ENCODE measurements around the gene TMEM14A.
"Not testable (repeated sequence)": the region's sequence is repeated elsewhere in the genome, so short reads cannot be mapped to it uniquely, and the experiment has no call there.

Gene TMEM14A

DNA sequence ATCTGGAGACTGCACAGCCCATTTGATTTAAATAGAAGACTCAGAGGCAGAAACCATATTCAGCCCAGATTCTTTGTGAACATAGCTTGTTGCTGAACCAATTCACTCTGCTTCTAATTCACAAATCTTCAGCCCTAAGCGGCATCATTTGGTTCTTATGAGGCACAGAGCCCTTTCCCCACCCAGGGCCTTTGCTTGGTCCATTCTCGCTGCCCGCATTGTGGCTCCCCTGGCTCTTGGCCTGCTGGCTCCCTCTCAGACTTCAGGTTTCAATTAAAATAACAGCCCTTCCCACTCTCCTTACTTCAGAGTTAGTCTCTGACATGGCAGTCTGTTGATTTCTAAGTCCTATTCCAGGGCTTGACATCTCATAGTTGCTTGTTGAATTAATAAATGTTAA is 9.4 kb upstream of the TMEM14A start:
- DNase-seq = no peak

DNA sequence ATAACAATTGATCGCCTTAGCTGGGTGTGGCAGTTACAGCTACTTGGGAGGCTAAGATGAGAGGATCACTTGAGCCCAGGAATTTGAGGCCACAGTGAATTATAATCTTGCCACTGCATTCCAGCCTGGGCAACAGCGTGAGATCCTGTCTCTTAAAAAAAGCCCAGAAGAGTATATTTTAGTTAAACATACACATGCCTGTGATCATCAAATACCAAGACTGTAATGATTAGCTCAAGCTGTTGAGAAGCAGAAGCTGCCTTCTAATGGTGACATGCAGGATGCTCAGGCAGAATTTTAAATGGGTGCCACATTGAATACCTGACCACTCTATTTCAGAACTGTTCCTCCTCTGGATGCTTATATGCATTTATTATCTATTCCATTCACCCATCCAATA is 8.9 kb upstream of the TMEM14A start:
- DNase-seq = no peak

DNA sequence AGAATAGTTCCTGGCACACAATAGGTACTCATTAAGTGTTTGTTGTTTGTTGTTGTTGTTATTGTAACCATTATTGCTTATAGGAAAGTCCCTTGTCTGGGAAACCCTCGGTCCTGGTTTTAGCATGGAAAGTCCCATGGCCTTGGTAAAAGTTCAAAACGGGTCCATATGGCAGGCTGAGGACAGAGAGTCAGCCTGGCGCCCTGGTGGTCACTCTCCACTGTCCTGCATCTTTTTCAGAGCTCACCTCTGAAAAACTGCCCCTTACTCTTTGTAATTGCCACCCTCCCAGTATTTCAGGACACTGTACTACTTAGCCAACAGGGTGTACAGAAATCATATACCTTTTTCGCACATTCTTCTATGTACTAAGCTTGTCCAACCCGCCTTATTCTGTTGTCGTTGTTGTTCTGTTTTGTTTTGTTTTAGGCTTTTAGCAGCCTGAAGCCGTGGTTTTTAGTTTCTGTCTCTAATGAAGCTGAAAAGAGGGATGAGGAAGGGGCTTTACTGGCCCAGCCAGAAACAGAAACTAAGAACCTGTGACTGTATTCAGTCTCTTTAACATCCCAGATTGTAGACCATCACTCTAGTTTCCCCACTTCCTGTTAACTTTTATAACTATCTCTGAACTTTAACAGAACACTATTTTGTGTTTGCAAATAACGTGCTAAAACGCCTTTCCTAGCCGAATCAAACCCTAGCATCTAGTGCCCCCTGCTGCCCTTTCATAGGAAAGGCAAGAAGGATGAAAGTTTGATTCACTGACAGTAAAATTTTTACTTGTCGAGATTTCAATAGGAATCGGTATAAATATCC is 7.6 kb upstream of the TMEM14A start:
- peak; percentile 49 for DNase-seq

DNA sequence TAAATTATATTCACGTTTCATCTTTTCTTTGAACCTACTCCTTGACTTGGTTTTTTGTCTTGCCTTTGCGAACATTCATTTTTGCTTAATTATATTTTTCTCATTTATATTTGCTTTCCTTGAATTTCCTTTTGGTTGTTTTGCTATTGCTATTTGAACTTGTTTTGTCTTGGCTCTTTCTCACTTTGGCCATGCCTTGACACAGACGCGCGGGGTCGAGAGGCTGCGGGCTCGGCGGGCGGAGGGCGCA is 7.1 kb upstream of the TMEM14A start:
- DNase-seq = no peak

DNA sequence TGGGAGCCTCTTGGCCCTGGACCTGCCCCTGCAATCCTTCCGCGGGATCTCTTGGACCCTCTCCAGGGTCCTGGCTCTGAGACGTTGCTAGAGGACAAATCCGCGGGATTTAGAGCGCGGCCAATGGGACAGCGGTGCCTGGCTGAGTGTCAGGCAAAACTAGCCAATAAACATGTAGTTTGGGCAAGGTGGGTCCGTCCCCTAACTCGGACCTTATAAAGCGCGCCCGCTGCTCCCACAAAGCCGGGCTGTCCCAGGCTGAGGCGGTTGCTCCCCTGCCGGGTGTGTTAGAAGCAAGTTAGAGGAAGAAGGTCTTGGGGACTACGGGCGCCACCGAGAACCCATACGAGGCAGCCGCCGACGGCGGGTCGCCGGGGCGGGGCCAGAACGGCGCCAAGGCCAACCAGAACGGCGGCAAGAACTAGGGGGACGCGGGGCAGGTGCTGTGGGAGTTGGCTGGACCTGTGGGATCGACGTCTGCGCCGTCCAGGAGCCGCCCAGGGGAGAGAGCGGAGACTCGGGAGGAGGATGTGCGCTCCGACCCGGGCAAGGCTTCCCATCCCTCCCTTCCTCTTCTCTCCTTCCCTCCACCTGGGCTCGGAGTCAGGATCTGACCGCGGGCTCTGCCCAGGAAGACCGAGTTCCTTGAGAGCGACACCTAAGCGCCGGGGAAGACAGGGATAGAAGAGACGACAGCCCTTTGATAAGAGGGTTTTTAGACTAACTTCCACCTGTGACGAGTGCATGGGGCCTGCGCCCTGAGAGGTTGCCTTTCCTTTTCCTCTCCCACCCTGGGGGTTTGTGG is 6.5 kb upstream of the TMEM14A start:
- DNase-seq = peak; percentile 58

DNA sequence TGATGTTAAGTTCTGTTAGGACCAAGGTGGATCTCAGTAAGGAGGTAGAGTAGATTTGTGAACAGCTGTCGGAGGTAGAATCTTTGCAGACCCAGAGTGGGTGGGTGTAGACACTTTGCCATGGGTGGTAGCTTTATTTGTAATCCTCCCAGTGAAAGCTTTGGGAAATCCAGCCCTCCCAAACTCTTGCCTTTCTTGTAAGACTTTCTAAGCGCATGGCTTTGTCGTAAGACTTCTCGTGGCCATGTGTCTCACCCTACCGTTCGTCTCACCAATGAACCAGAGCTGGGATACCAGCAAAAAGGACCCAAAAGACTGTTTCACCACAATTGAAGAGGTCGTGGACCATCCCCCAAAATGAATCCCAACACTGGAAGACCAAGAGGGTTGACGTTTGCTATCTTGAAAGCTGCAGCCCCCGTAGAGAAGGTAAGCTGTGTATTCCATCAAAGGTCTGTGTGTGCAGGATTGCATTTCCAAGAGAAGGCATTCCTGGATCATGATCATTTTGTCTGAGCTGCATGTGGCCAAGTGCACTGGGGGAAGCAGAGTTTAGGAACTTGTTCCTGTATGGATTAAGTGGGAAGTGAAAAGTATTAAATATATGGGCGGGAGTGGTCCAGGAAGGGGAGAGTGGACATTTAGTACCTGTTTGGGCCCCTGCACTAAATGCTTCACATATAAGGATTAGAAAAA is 5.8 kb upstream of the TMEM14A start:
- no peak for DNase-seq

DNA sequence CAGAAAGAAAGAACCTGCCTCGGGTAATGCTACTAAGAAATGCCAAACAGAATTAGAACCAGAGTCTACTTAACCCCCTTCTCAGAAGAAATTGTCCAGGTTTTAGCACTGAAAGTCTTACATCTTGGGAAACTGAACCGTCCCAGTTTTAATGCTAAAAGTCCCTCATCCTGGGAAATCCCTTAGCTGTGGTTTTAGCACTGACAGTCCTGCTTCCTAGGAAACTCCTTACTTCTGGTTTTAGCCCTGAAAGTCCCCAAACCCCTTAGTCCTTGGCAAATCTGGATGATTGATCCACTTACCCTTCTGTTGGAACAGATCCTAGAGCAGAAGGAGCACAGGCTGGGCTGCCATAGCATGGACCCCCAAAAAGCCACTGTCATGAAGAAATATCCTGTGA is 4.8 kb upstream of the TMEM14A start:
- no peak for DNase-seq

DNA sequence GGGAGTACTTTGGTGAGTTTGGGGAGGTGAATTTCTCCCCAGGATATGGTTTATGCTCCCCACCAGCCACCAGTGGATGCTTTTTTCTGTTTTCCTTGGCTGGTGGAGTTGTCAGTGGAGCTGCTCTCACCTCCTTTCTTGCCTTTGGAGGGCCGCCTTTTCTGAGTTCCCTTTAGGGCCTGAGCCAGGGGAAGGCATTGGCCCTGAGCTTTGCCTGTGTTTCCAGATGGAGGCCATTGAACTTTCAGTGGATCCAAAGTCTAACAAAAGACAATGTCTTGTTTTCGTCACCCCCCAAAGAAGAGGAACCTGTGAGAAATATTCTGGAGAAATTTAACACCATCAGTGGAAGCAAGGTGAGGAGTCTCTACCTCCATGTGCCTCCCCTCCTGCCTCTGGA is 4.4 kb upstream of the TMEM14A start:
- DNase-seq = no peak

DNA sequence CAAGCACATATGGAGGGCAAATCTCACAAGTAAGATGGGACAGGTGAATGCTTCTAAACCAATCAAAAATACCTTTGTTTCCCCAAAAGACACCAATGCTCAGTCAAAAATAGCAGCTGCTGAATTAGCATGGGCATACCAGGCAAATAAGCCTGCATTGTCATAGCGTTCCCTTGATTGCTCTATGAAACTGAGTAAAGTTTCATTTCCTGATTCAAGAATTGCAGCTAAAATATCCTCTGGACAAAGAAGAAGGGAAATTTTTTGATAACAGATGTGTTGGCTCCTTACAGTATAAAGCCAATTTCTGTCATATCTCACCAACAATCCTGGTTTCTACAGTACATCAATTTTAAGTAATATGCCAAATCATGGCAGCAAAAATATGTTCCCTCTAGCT is 3.3 kb upstream of the TMEM14A start:
- no peak for DNase-seq

DNA sequence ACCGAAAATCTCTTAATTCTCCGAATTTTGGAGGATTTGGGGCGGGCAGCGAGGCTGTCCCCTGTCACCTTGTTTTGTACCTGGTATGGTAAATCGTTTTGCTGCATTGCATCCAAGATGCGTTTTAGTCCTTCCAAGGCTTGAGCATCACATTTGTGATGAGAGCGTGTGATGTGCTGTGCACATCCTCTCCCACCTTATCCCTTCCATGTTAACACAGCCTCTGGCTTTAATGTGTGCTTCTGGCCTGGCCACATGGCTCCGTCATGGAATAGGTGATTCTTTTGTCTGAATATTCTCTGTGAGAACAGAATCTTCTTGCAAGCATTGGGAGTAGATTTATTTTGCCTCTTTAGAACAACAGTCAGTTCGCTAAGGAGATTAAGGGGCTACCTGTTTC is 763 bp downstream of the TMEM14A start:
- no peak for DNase-seq

DNA sequence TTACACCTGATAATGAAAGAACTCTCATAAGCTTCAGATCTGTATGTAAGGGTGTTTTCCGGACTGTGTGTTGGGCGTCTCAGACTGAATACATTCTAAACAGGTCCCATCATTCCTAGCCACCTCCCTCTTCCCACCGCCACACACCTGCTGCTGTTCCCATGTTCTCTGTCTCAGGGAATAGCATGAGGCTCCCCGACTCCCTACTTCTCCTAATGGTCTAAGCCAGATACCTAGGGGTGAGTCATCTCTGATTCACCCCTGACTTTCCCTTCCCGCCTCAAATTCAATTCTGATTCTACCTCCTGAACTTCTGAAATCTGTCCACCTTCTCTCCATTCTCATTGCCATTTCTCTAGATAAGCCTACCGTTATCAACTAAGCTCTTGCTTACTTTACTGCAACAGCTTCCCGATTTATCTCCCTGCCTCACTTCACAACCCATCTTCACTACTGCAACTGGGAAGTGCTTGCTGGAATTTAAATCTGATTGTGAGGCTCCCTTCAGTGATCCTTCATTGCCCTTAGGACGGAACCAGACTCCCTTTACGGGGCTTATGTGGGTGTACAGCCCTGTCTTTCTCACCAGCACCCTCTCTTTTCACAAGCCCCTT is 1.6 kb downstream of the TMEM14A start:
- DNase-seq = no peak

DNA sequence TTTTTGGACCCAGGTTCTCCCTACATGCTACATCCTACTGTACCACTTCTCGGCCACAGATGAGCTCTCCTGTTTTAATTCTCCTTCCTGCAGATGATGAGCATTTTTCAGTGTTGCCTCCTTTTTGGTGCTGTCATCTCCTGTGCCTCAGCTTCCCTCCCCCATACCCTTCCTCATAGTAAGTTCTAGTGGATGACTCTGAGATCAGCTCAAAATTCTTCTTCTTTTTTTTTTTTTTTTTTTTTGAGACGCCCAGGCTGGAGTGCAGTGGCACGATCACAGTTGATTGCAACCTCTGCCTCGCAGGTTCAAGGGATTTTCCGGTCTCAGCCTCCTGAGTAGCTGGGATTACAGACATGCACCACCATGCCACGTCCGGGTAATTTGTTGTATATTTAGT is 3.8 kb downstream of the TMEM14A start:
- no peak for DNase-seq

DNA sequence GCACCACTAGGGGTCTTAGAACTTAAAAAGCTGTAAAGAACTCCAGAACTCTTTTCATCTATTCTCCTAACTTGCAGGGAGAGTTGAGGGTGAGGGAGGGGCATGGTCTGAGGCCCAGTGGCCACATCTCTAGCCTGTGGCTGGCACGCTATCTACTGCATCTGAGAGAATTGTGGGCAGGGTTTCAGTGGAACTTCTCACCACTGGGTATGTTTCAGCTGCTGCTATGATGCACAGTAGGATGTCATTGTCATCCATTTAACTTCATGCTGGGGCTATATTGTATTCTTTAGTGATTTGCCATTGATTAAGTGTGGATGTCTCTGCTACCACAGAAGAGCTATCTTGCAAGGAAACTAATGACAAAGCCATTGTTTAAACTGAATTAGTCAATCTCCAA is 4.5 kb downstream of the TMEM14A start:
- no peak for DNase-seq

DNA sequence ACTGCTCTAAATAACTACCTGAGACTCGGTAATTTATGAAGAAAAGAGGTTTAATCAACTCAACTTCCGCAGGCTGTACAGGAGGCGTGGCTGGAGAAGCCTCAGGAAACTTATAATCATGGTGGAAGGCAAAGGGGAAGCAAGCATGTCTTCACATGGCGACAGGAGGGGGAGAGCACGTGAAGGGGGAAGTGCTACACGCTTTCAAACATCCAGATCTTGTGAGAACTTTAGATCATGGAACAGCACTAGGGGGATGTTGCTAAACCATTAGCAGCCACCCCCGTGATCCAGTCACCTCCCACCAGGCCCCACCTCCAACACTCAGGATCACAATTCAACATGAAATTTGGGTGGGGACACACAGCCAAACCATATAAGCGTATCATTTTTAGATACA is 5.7 kb downstream of the TMEM14A start:
- DNase-seq = not testable (repeated sequence)

DNA sequence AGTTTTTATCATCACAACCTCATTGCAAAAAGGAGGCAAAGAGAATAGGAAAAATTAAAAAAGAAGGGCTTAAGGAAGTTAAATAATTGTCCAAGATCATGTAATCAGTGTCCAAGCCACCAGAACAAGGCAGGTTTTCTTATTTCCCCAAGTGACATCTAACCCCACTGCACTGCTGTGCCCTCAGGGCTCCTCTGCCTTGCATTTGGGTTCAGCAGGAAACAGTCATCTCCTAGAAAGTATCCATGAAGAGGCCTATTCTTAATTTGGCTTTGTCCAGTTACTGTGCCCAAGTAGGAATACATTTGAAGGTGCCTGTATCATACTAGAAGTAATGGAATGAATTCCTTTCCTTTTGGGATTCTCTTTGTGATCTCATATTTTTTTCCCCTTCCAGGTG is 10.5 kb downstream of the TMEM14A start:
- DNase-seq = no peak

DNA sequence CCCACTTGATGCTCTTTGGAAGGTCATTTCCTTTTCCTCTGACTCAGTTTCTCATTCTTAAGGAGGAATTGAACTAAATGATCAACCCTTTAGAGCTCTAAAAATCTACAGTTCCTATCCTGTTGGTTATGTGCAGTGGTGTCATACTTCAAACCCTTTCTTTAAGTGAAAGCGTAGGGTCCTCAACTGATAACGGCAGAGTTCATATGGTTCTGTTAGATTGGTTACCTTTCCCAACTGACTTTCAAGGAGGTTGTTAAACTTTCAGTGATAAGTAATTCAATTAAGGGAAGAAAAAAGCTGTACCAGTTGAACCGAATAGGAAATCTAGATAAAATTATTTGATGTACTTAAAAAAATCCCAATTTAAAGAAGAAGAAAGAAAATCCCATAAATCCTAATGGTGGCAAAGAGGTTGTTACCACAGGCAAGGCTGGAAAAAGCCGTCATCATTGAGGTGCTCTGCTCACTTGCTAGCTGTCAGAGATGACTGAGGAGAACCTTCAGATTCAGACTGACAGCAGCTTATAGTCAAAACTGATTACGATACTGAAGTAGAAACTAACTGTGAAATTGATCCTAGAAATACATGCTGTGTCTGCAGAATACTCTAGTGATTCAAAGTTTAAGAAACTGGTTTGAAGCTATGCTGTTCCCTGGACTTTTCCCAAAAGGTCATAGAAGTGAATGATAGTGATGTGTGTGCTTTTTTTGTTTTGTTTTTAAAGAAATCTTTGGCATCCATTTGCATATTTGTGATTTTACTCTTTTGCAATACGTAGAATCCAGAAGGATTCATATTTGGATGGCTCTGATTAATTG is 16.2 kb downstream of the TMEM14A start:
- DNase-seq = no peak

DNA sequence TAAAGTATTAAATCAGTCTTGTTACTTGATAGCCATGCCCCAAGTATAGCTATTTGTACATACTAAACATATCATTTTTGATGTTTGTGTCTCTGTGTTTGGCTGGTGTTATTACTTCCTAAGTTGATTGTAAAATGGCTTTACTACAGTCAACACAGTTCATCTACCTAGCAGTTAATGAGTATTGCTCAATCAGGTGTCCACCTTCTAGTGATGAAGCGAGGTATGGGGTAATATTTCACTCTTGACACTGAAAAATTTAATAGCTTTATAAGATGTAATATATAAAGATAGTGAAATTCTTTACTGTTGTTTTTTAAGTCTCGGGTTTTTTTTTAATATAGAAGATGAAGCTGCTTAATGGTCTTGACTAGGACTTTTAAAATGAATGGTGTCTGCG is 18.9 kb downstream of the TMEM14A start:
- DNase-seq = no peak

DNA sequence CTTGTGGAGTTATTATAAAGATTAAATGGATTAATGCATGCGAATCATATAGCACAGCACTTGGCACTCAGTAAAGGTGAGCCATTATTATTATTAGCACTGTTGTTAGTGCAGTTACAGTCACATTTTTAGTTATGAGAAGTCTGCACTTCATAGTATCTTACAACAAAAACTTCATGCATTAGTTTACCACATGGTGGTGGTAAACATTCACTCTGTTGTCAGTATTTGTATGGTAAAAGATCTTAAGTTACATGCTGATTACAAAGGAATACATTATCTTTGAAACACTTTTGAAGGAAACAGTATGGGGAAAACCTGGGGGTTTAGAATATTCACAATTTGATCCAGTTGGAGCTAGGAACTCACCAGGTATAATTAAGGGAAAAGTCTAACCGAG is 20.8 kb downstream of the TMEM14A start:
- no peak for DNase-seq

DNA sequence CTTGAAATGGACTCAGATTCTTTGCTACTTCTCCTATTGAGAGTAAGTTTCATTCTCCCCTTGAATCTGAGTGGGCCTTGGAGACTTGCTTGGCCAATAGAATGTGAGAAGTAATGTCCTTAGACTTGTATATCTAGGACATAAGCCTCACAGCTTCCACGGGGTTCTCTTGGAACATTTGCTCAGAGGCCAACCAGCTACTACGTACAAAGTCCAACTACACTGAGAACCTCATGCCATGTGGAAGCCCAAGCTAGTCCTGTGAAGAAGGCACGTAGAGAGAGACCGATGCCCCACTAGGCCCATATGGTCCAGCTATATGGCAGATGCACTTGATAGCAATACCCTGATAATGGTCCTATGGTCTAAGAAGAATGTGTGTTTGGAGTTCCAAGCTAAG is 22.9 kb downstream of the TMEM14A start:
- no peak for DNase-seq

DNA sequence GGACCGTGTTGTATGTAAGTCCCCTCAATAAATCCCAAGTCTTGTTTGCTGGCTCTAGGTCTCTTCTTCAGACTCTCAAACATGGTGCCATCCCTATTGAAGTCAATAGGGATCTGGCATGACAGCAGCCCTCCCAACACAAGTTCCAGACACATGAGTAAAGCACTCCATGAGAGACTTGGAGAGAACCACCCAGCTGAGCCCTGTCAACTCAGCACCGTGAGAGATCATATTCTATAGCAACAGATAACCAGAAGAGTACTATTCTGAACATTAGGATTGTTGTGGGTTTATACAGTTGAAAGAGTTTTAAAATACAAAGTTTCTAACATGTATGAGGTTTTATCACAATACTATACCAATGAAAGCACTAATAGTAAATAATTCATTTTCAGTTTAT is 23.5 kb downstream of the TMEM14A start:
- no peak for DNase-seq

DNA sequence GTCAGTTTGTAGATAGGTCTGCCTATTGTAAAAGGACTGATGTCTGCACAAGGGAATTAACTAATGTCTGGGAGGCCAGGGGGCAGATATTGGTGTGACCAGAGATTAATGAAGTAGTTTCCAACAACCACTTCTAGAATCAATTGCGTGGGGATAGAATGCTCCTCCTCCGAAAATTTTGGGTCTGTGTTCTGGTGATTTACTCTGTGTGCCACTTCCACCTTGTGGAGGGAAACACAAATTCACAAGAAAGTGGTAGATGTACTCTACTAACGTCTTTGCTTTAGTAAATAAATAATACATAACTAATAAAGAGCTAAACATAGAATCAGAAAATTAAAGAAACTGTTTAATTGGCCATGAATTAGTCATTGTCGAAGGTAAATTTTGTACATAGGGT is 25.5 kb downstream of the TMEM14A start:
- no peak for DNase-seq

DNA sequence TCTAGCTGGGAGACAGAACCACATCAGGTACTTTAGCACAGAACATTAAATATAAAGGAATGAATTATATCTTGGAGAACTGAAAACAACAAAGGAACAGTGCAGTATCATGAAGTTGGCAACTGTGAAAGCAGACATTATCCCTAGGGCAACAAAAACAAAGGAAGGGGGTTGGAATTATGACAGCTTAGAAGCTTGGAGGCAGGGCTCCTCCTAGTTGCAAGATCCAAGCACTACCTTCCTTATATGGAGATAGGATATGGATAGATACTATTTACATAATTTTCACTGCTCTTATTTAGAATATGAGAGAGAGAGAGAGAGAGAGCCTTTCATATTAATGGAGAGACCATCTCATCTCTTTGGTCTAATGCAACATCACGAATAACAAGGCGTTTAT is 27.0 kb downstream of the TMEM14A start:
- no peak for DNase-seq

DNA sequence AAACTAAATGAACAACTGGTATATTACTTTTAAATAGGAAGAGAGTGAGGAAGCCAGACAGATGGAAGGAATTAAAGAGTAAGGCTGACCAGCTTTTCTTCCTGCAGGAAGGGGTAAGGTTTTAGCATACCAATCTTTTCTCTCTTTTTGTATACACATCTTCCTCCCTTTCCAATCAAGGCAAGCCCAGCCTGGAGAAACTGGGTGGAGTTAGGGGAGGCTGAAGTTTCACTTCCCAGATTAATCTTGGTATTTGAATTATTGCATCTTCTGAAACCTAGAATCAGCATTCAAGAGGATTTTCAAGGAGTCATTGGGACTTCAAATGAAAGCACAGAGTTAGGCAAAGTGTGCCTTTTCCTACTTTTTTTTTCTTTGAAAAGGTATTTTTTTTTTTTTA is 33.1 kb downstream of the TMEM14A start:
- no peak for DNase-seq

Measured in activated CD4-positive, CD25-positive, alpha-beta regulatory T cell treated with anti-CD3 and anti-CD28 coated beads, Interleukin-2, amount 50 U/mL, for 72 hours (primary cell).